HG03342 (cell line): ENCODE data around the gene KIF21B.

Experiments
- ATAC-seq: cut with Tn5 transposase; IDR thresholded peaks from one replicate; pipeline ENCODE4 v1.9.1; 2021; ENCODE audit warnings: mild to moderate bottlenecking, moderate library complexity; ENCODE audit not compliant: unreplicated experiment

The KIF21B gene

GRCh38 chr1:201020721-201021629 is 2.5 kb downstream of the KIF21B start:
- ATAC-seq = no peak

- no peak for ATAC-seq
Observed at GRCh38 chr1:201020040-201020591, 3.4 kb downstream of the KIF21B start.

- peak; percentile 75 for ATAC-seq
Observed at GRCh38 chr1:201019321-201019977, 4.1 kb downstream of the KIF21B start.

GRCh38 chr1:201017828-201018163 is 5.7 kb downstream of the KIF21B start:
- no peak for ATAC-seq

GRCh38 chr1:201016943-201017827 is 6.3 kb downstream of the KIF21B start:
- no peak for ATAC-seq

- no peak for ATAC-seq
Observed at GRCh38 chr1:201016211-201016651, 7.3 kb downstream of the KIF21B start.

- no peak for ATAC-seq
Observed at GRCh38 chr1:201015551-201016091, 7.9 kb downstream of the KIF21B start.

- no peak for ATAC-seq
Observed at GRCh38 chr1:201014816-201015200, 8.7 kb downstream of the KIF21B start.

GRCh38 chr1:201013991-201014815 is 9.3 kb downstream of the KIF21B start:
- ATAC-seq = no peak

GRCh38 chr1:201013031-201013485 is 10.5 kb downstream of the KIF21B start:
- no peak for ATAC-seq

- no peak for ATAC-seq
Observed at GRCh38 chr1:201011616-201012015, 11.9 kb downstream of the KIF21B start.

- ATAC-seq = no peak
Observed at GRCh38 chr1:201009962-201010645, 13.4 kb downstream of the KIF21B start.

GRCh38 chr1:201008666-201009360 is 14.7 kb downstream of the KIF21B start:
- ATAC-seq = no peak

GRCh38 chr1:201007481-201007880 is 16.0 kb downstream of the KIF21B start:
- ATAC-seq = no peak

- no peak for ATAC-seq
Observed at GRCh38 chr1:201006450-201006849, 17.1 kb downstream of the KIF21B start.

GRCh38 chr1:201004732-201005131 is 18.8 kb downstream of the KIF21B start:
- ATAC-seq = no peak

GRCh38 chr1:201004154-201004553 is 19.4 kb downstream of the KIF21B start:
- no peak for ATAC-seq

GRCh38 chr1:201002510-201002909 is 21.0 kb downstream of the KIF21B start:
- ATAC-seq = no peak

- ATAC-seq = no peak
Observed at GRCh38 chr1:201001962-201002361, 21.6 kb downstream of the KIF21B start.
